ENCODE data around the gene CDHR5. TPM values are rescaled to one million over a fixed set of nuclear protein-coding genes. Genes with fewer than 3 reads are reported as not detected.

The CDHR5 gene
- total and polyA plus RNA-seq, 9 of the 15 experiments (the other 6 are each of a cell fraction or from before 2014, with no cell fraction given) = 0.16 TPM; not detected in 8

GRCh38 chr11:587978-588380, 36.8 kb downstream of the CDHR5 start (continued):
- no peak for TF ChIP-seq PBX2 (CRISPR knock-in tag; IDR thresholded peaks at IDR 0.05; ENCODE audit: low read depth)
- TF ChIP-seq PBX2 (tag; conservative IDR thresholded peaks at IDR 0.05; ENCODE audit: low read depth) = no peak
- TF ChIP-seq NR2F6 (CRISPR knock-in tag; IDR thresholded peaks at IDR 0.05) = no peak
- no peak for TF ChIP-seq RNF219 (CRISPR knock-in tag; IDR thresholded peaks at IDR 0.05)
- TF ChIP-seq NUFIP1 (IDR thresholded peaks at IDR 0.05; ENCODE audit: partially characterized antibody) = no peak
- no peak for TF ChIP-seq CREB3L1 (IDR thresholded peaks at IDR 0.05; ENCODE audit: borderline replicate concordance, low read depth)
- TF ChIP-seq ATF1 (CRISPR knock-in tag; IDR thresholded peaks at IDR 0.05) = no peak
- TF ChIP-seq ATF1 (tag; IDR thresholded peaks at IDR 0.05) = 0 out of 2 replicates have a peak, but pooled peaks have one; percentile 16
- no peak for TF ChIP-seq HEY1 (CRISPR knock-in tag; IDR thresholded peaks at IDR 0.05; ENCODE audit: borderline replicate concordance)
- peak; percentile 92 for TF ChIP-seq CEBPG (CRISPR knock-in tag; IDR thresholded peaks at IDR 0.05)
- peak in 1 of 2 experiments; percentile 68; a peak in 2 of 4 replicates for TF ChIP-seq CEBPG (tag; conservative IDR thresholded peaks at IDR 0.05 in 1 of 2, IDR thresholded peaks at IDR 0.05 in 1 of 2)
- TF ChIP-seq NR2C2 (CRISPR knock-in tag; IDR thresholded peaks at IDR 0.05) = no peak
- peak; percentile 50; the same call in 1 of the 2 replicates for TF ChIP-seq NR2C2 (tag; IDR thresholded peaks at IDR 0.05)
- TF ChIP-seq U2AF1 (optimal IDR thresholded peaks at IDR 0.05; ENCODE audit: low read depth, low read length) = no peak
- no peak for TF ChIP-seq MXI1 (IDR thresholded peaks at IDR 0.05; ENCODE audit: low read depth, low read length)
- TF ChIP-seq ZNF79 (CRISPR knock-in tag; IDR thresholded peaks at IDR 0.05; ENCODE audit: low read depth) = no peak
- TF ChIP-seq FOSL1 (tag; conservative IDR thresholded peaks at IDR 0.05) = peak; percentile 86
- no peak for TF ChIP-seq ZNF707 (CRISPR knock-in tag; conservative IDR thresholded peaks at IDR 0.05)
- TF ChIP-seq ZSCAN32 (CRISPR knock-in tag; IDR thresholded peaks at IDR 0.05) = no peak
- TF ChIP-seq YBX1 (IDR thresholded peaks at IDR 0.05) = no peak
- TF ChIP-seq ZEB2 (IDR thresholded peaks at IDR 0.05) = no peak
- TF ChIP-seq EP400 (IDR thresholded peaks at IDR 0.05) = peak; percentile 66; the same call in 1 of the 2 replicates
- peak; percentile 34; the same call in 1 of the 2 replicates for TF ChIP-seq NR2C1 (IDR thresholded peaks at IDR 0.05)
- peak; percentile 46; the same call in 1 of the 2 replicates for TF ChIP-seq NR2C1 (tag; IDR thresholded peaks at IDR 0.05)
- TF ChIP-seq CBX5 (IDR thresholded peaks at IDR 0.05; ENCODE audit: borderline replicate concordance, low read depth) = no peak
- no peak for TF ChIP-seq EGR1 (conservative IDR thresholded peaks at IDR 0.05)
- TF ChIP-seq ZNF165 (CRISPR knock-in tag; IDR thresholded peaks at IDR 0.05; ENCODE audit: borderline replicate concordance) = no peak
